HepG2 (cell line): ENCODE measurements around the gene ZCCHC12. TPM values are rescaled to one million over a fixed set of nuclear protein-coding genes. Genes with fewer than 3 reads are reported as not detected.

Source experiments
- BHLHE40 ChIP-seq: IDR thresholded peaks from 2 replicates; pipeline ENCODE4 v1.6.1; 2011; ENCODE audit warnings: low read length, improper control_type of control experiment
- BRCA1 ChIP-seq: sonication (generic); formaldehyde crosslinking; IDR thresholded peaks from 2 replicates; pipeline ENCODE4 v1.4.0; 2020; ENCODE audit warnings: missing genetic modification reagents
- E2F2 ChIP-seq: sonication (generic); formaldehyde crosslinking; IDR thresholded peaks from 2 replicates; pipeline ENCODE4 v1.4.0; 2020; ENCODE audit warnings: missing genetic modification reagents, borderline replicate concordance
- EHMT2 ChIP-seq: fragments of 200-600 bp; sonication (generic); IDR thresholded peaks from 2 replicates; pipeline ENCODE4 v1.7.0; 2017; ENCODE audit warnings: antibody characterized with exemption, low read depth, low read length, borderline replicate concordance
- ERF ChIP-seq: IDR thresholded peaks from 2 replicates; pipeline ENCODE4 v1.6.1; 2018; ENCODE audit warnings: missing biosample characterization, missing genetic modification reagents
- EZH2 ChIP-seq: conservative IDR thresholded peaks from 2 replicates; pipeline ENCODE4 v1.6.1; 2012; ENCODE audit warnings: mild to moderate bottlenecking, low read depth, low read length, moderate library complexity
- GPBP1L1 ChIP-seq: sonication (generic); formaldehyde crosslinking; IDR thresholded peaks from 2 replicates; pipeline ENCODE4 v1.5.0; 2020; ENCODE audit warnings: mild to moderate bottlenecking, missing genetic modification reagents
- KDM2A ChIP-seq: sonication (generic); formaldehyde crosslinking; IDR thresholded peaks from 2 replicates; pipeline ENCODE4 v1.4.0; 2020; ENCODE audit warnings: low read depth, missing genetic modification reagents, borderline replicate concordance
- KLF16 ChIP-seq, 2 experiments: sonication (generic) in 1 of 2; formaldehyde crosslinking in 1 of 2; IDR thresholded peaks; 2 replicates each; pipeline versions ENCODE4 v1.6.1 to v1.8.0; 2016 to 2023; ENCODE audit warnings: missing genetic modification reagents in 2 of 2, missing compliant biosample characterization in 1 of 2
- KLF6 ChIP-seq: IDR thresholded peaks from 2 replicates; pipeline ENCODE4 v1.8.0; 2016; ENCODE audit warnings: missing biosample characterization, missing genetic modification reagents
- MBNL3 ChIP-seq: fragments of 250-450 bp; sonication (Bioruptor Pico); conservative IDR thresholded peaks from 2 replicates; pipeline ENCODE4 v1.8.0; 2022; ENCODE audit warnings: mild to moderate bottlenecking, inconsistent platforms
- SMARCC2 ChIP-seq: fragments of 450-650 bp; IDR thresholded peaks from 2 replicates; pipeline ENCODE4 v1.6.1; 2017; ENCODE audit warnings: antibody characterized with exemption, mild to moderate bottlenecking
- SNAPC5 ChIP-seq: sonication (generic); formaldehyde crosslinking; IDR thresholded peaks from 2 replicates; pipeline ENCODE4 v1.8.1; 2023; ENCODE audit warnings: mild to moderate bottlenecking, missing genetic modification reagents, borderline replicate concordance
- SOX6 ChIP-seq, 2 experiments: fragments of 450-650 bp in 1 of 2; sonication (generic) in 1 of 2; formaldehyde crosslinking in 1 of 2; IDR thresholded peaks; 2 replicates each; pipeline versions ENCODE4 v1.4.0 to v1.6.1; 2017 to 2020; ENCODE audit warnings: antibody characterized with exemption in 1 of 2, mild to moderate bottlenecking in 1 of 2, missing genetic modification reagents in 1 of 2
- TCF7L2 ChIP-seq: IDR thresholded peaks from 2 replicates; pipeline ENCODE4 v1.6.1; 2011; ENCODE audit warnings: mild to moderate bottlenecking, low read depth, low read length, moderate library complexity
- ZNF296 ChIP-seq: sonication (generic); formaldehyde crosslinking; conservative IDR thresholded peaks from 2 replicates; pipeline ENCODE4 v1.5.0; 2020; ENCODE audit warnings: mild to moderate bottlenecking, missing genetic modification reagents
- ZNF362 ChIP-seq: sonication (generic); formaldehyde crosslinking; IDR thresholded peaks from 2 replicates; pipeline ENCODE4 v1.4.0; 2020; ENCODE audit warnings: missing genetic modification reagents, mild to moderate bottlenecking, borderline replicate concordance
- ZNF501 ChIP-seq: sonication (generic); formaldehyde crosslinking; IDR thresholded peaks from 2 replicates; pipeline ENCODE4 v1.5.1; 2020; ENCODE audit warnings: mild to moderate bottlenecking, moderate library complexity, missing genetic modification reagents
- ZNF513 ChIP-seq: sonication (generic); formaldehyde crosslinking; conservative IDR thresholded peaks from 2 replicates; pipeline ENCODE4 v1.5.0; 2020; ENCODE audit warnings: missing genetic modification reagents
- ZNF543 ChIP-seq: sonication (generic); formaldehyde crosslinking; IDR thresholded peaks from 2 replicates; pipeline ENCODE4 v1.4.0; 2020; ENCODE audit warnings: mild to moderate bottlenecking, missing genetic modification reagents
- ZNF800 ChIP-seq: sonication (generic); formaldehyde crosslinking; IDR thresholded peaks from 2 replicates; pipeline ENCODE4 v1.4.0; 2020; ENCODE audit warnings: missing genetic modification reagents
- polyA plus RNA-seq, 8 experiments: library from polyadenylated mRNA; depleted of rRNA in 3 of 8; stranded (reverse) in 7 of 8; unstranded in 1 of 8; fragments of >200 nt; fragmentation: Illumina TruSeq in 4 of 8; extraction: Trizol in 4 of 8; gene quantifications; 2 replicates each; pipeline versions ENCODE4 v1.2.1 to v1.2.3, GENCODE V29; 2011 to 2016; ENCODE audit warnings: low read depth in 4 of 8, missing spikeins in 1 of 8, mixed read lengths in 1 of 8; ENCODE audit not compliant: insufficient read depth in 1 of 8
- total RNA-seq, 5 experiments: library from RNA; depleted of rRNA; stranded (reverse); fragments of >200 nt; fragmentation: Illumina TruSeq; extraction: Trizol; gene quantifications; 2 replicates each; pipeline ENCODE4 v1.2.3, GENCODE V29; 2016; ENCODE audit warnings: low read depth in 1 of 5

Gene ZCCHC12
- total and polyA plus RNA-seq, 2 of the 13 experiments (the other 11 are each of a cell fraction or from before 2014, with no cell fraction given), result 0.05 to 0.20 TPM

GRCh38 chrX:118839334-118839958, 15.8 kb downstream of the ZCCHC12 start (continued):
- TF ChIP-seq ZNF800 (CRISPR knock-in tag) (no peak), ZNF513 (CRISPR knock-in tag) (no peak), KLF16 (CRISPR knock-in tag; IDR thresholded peaks at IDR 0.05) (0 out of 4 replicates have a peak, but pooled peaks of 1 of the 2 experiments have one; percentile 58), BHLHE40 (peak; percentile 71), EHMT2 (no peak), KDM2A (CRISPR knock-in tag) (peak; percentile 89), EZH2 (no peak), ZNF296 (CRISPR knock-in tag) (no peak), ERF (CRISPR knock-in tag) (peak; percentile 33; the same call in 1 of the 2 replicates), TCF7L2 (no peak), E2F2 (CRISPR knock-in tag) (no peak), ZNF501 (CRISPR knock-in tag) (peak; percentile 28; the same call in 1 of the 2 replicates), ZNF543 (CRISPR knock-in tag) (no peak), KLF6 (CRISPR knock-in tag) (0 out of 2 replicates have a peak, but pooled peaks have one; percentile 44), GPBP1L1 (no peak), SNAPC5 (CRISPR knock-in tag) (no peak), SMARCC2 (no peak), BRCA1 (CRISPR knock-in tag) (no peak), SOX6 (IDR thresholded peaks at IDR 0.05) (no peak), SOX6 (CRISPR knock-in tag; IDR thresholded peaks at IDR 0.05) (peak; percentile 74), ZNF362 (CRISPR knock-in tag) (peak; percentile 46; the same call in 1 of the 2 replicates), MBNL3 (CRISPR knock-in tag) (no peak)
